Panc1 (cell line): Measurements from ENCODE around the gene SMAD5. TPM values are rescaled to one million over a fixed set of nuclear protein-coding genes. Genes with fewer than 3 reads are reported as not detected.

Experiments
- ATAC-seq: fragments of 200-7000 bp; cut with Tn5 transposase; 2 replicates; pipeline ENCODE4 v1.9.1; 2020; ENCODE audit warnings: mild to moderate bottlenecking, moderate library complexity
- BruUV-seq: library from RNA; stranded (reverse); fragments of 400-500 nt; replicated peaks from 2 replicates; lab custom pipeline; 2021; lab: Mats Ljungman, UMichigan
- CTCF ChIA-PET: fragments of 300-600 bp; sonication (Branson Sonifier 250); formaldehyde crosslinking; loops from one replicate; lab custom pipeline; 2022; ENCODE audit warnings: antibody characterized with exemption; lab: Charles Lee
- POLR2A ChIA-PET: fragments of 300-600 bp; sonication (Branson Sonifier 250); formaldehyde crosslinking; loops from one replicate; lab custom pipeline; 2022; ENCODE audit warnings: antibody characterized with exemption; lab: Charles Lee
- DNase-seq: peaks from one replicate; pipeline ENCODE4 v3.0.0-alpha.2; 2010; ENCODE audit warnings: low read depth, low spot score
- H3K27ac ChIP-seq: 2 replicates; pipeline ENCODE4 v1.5.1; 2011; ENCODE audit warnings: mild to moderate bottlenecking, low read length, inconsistent platforms
- H3K27me3 ChIP-seq: fragments of 200-500 bp; sonication (Bioruptor generic); 2 replicates; pipeline ENCODE4 v1.6.0; 2014; ENCODE audit warnings: low read length, inconsistent platforms; ENCODE audit not compliant: control insufficient read depth, insufficient read depth
- H3K36me3 ChIP-seq: fragments of 200-500 bp; sonication (Bioruptor generic); 2 replicates; pipeline ENCODE4 v1.5.1; 2014; ENCODE audit warnings: inconsistent platforms, mild to moderate bottlenecking, low read length, moderate library complexity; ENCODE audit not compliant: control insufficient read depth, insufficient read depth
- H3K4me1 ChIP-seq: 2 replicates; pipeline ENCODE4 v1.5.1; 2011; ENCODE audit warnings: inconsistent platforms, mild to moderate bottlenecking, low read length, moderate library complexity; ENCODE audit not compliant: control insufficient read depth, insufficient read depth
- H3K4me3 ChIP-seq, 2 experiments: 2 replicates each; pipeline ENCODE4 v1.5.1; 2011 to 2012; ENCODE audit warnings: low read depth in 2 of 2, low read length in 2 of 2, mild to moderate bottlenecking in 2 of 2, inconsistent platforms in 1 of 2, moderate library complexity in 1 of 2
- H3K9me3 ChIP-seq: fragments of 200-500 bp; sonication (Bioruptor generic); 2 replicates; pipeline ENCODE4 v1.5.1; 2014; ENCODE audit warnings: low read depth, mild to moderate bottlenecking, inconsistent platforms, low read length, moderate library complexity; ENCODE audit not compliant: control insufficient read depth, insufficient read depth
- POLR2AphosphoS5 ChIP-seq: IDR thresholded peaks from 2 replicates; pipeline ENCODE4 v1.6.1; 2012; ENCODE audit warnings: mild to moderate bottlenecking, low read depth, low read length, moderate library complexity
- REST ChIP-seq, 2 experiments: IDR thresholded peaks; 2 replicates each; pipeline ENCODE4 v1.6.1; 2011 to 2012; ENCODE audit warnings: low read depth in 2 of 2, control low read depth in 1 of 2, low read length in 1 of 2, mild to moderate bottlenecking in 1 of 2, moderate library complexity in 1 of 2; ENCODE audit not compliant: insufficient read depth in 1 of 2
- SIN3A ChIP-seq: IDR thresholded peaks from 2 replicates; pipeline ENCODE4 v1.6.1; 2012; ENCODE audit warnings: low read depth, mild to moderate bottlenecking, low read length, moderate library complexity, borderline replicate concordance; ENCODE audit not compliant: insufficient read depth
- TCF7L2 ChIP-seq: IDR thresholded peaks from 2 replicates; pipeline ENCODE4 v1.6.1; 2011; ENCODE audit warnings: mild to moderate bottlenecking, low read depth, low read length, inconsistent platforms
- in situ Hi-C: cut with HindIII; loops from 2 replicates; pipeline ENCODE4 v1.10.0; 2016; ENCODE audit warnings: low sequenced_read_pairs, low pct_unique_long_range_greater_than_20kb
- intact Hi-C: fragments of 100-400 bp; cut with micrococcal nuclease; formaldehyde crosslinking; loops from one replicate; pipeline ENCODE4 v1.10.0; 2022; ENCODE audit not compliant: unreplicated experiment
- total RNA-seq: library from RNA; stranded (reverse); gene quantifications from one replicate; pipeline ENCODE4 v1.2.1, GENCODE V29; 2021; ENCODE audit not compliant: unreplicated experiment
- TF ChIP-seq, protein P1 (sequence below): fragments of 450-650 bp; IDR thresholded peaks from 2 replicates; pipeline ENCODE4 v1.5.1; 2017; ENCODE audit warnings: mild to moderate bottlenecking

SMAD5 gene
- total RNA-seq, 1 experiment from 2014 or later: 61.5 TPM

GRCh38 chr5:136128481-136128880, 4.2 kb upstream of the SMAD5 start:
- no peaks in the 10 kb centered on the region; the same call in 1 of the 2 replicates for H3K36me3 ChIP-seq

DNA sequence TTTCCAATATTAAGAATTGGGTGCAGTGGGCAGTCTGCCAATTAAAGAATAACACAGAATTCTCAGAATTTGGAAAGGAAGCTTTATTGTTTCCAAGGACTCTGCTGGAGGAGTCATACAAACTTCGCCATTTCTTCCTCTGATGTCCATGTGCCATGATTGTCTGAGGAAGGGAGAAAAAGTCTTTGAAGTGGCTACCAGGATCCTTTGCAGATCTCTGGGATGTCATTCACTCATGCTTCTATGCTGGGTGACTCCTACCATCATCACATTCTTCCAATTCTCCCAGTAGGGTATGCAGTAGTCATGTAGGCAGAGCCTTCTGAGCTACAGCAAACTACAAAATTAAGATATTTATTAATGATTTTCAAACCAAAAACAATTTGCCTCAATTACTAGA, 3.2 kb upstream of the SMAD5 start:
- no peaks in the 10 kb centered on the region for H3K9me3 ChIP-seq
- peaks cover 11% of the 10 kb centered on the region; the same call in 1 of the 2 replicates for H3K4me1 ChIP-seq
- no peak overlapping the region for H3K4me3 ChIP-seq
- in situ Hi-C loops (no loop called here), intact Hi-C loops (no loop called here)
- no peak for ATAC-seq
- H3K27me3 ChIP-seq: no peaks in the 10 kb centered on the region
- ChIA-PET POLR2A (no interaction called here), CTCF (no interaction called here)
- DNase-seq: no peak
- TF ChIP-seq REST (IDR thresholded peaks at IDR 0.05; ENCODE audit: insufficient read depth in 1 of 2, low read depth in 2 of 2, low read length in 1 of 2): no peak
- no peak for TF ChIP-seq TCF7L2
- TF ChIP-seq, protein P1, sequence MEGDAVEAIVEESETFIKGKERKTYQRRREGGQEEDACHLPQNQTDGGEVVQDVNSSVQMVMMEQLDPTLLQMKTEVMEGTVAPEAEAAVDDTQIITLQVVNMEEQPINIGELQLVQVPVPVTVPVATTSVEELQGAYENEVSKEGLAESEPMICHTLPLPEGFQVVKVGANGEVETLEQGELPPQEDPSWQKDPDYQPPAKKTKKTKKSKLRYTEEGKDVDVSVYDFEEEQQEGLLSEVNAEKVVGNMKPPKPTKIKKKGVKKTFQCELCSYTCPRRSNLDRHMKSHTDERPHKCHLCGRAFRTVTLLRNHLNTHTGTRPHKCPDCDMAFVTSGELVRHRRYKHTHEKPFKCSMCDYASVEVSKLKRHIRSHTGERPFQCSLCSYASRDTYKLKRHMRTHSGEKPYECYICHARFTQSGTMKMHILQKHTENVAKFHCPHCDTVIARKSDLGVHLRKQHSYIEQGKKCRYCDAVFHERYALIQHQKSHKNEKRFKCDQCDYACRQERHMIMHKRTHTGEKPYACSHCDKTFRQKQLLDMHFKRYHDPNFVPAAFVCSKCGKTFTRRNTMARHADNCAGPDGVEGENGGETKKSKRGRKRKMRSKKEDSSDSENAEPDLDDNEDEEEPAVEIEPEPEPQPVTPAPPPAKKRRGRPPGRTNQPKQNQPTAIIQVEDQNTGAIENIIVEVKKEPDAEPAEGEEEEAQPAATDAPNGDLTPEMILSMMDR: no peak
- no peak for TF ChIP-seq POLR2AphosphoS5
- no peak for TF ChIP-seq SIN3A
- no TSS peak for BruUV-seq
- H3K27ac ChIP-seq: no peak overlapping the region
- no peaks in the 10 kb centered on the region; the same call in 1 of the 2 replicates for H3K36me3 ChIP-seq

More at GRCh38 chr5:136128481-136128880, 4.2 kb upstream of the SMAD5 start:
- ChIA-PET POLR2A (interaction anchor here (0.6 kb wide), 1 partner anchor 17 kb away, joined by 3 read pairs; no protein-coding TSS in a partner anchor), CTCF (no interaction called here)
- in situ Hi-C loops (no loop called here), intact Hi-C loops (no loop called here)
- peaks cover 14% of the 10 kb centered on the region; the same call in 1 of the 2 replicates for H3K4me1 ChIP-seq
- no peaks in the 10 kb centered on the region for H3K9me3 ChIP-seq
- TF ChIP-seq POLR2AphosphoS5: no peak
- TF ChIP-seq TCF7L2: no peak
- no peak for TF ChIP-seq SIN3A
- TF ChIP-seq, protein P1: no peak
- TF ChIP-seq REST (IDR thresholded peaks at IDR 0.05; ENCODE audit: insufficient read depth in 1 of 2, low read depth in 2 of 2, low read length in 1 of 2): no peak
- H3K27me3 ChIP-seq: no peaks in the 10 kb centered on the region
- BruUV-seq: no TSS peak
- DNase-seq: no peak
- ATAC-seq: no peak
- no peak overlapping the region for H3K4me3 ChIP-seq
- no peak overlapping the region for H3K27ac ChIP-seq
